Skin epidermis (tissue), 12 donors: ENCODE data around the gene GLS2.
"Not testable (repeated sequence)": the region's sequence is repeated elsewhere in the genome, so short reads cannot be mapped to it uniquely, and the experiment has no call there.

Experiments used
- H3K27ac ChIP-seq, 21 experiments: fragments of 200-600 bp; sonication (generic) in 11 of 21; one replicate each; pipeline ENCODE4 v1.5.0; 2020; ENCODE audit warnings: mild to moderate bottlenecking in 3 of 21, inconsistent platforms in 2 of 21, moderate library complexity in 2 of 21
- H3K4me3 ChIP-seq, 7 experiments: fragments of 200-600 bp; sonication (generic) in 2 of 7; one replicate each; pipeline ENCODE4 v1.5.0; 2020; ENCODE audit warnings: inconsistent platforms in 2 of 7, mild to moderate bottlenecking in 2 of 7, moderate library complexity in 1 of 7

The GLS2 gene

DNA sequence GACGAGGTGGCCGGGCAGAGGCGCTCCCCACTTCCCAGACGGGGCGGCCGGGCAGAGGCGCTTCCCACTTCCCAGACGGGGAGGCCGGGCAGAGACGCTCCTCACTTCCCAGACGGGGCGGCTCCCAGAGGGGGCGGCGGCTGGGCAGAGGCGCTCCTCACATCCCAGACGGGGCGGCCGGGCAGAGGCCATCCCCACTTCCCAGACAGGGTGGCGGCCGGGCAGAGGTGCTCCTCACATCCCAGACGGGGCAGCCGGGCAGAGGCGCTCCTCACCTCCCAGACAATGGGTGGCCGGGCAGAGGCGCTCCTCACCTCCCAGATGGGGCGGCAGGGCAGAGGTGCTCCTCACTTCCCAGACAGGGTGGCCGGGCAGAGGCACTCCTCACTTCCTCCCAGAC lies 6.5 kb upstream of the GLS2 start:
- not testable (repeated sequence) for H3K27ac ChIP-seq, H3K4me3 ChIP-seq

DNA sequence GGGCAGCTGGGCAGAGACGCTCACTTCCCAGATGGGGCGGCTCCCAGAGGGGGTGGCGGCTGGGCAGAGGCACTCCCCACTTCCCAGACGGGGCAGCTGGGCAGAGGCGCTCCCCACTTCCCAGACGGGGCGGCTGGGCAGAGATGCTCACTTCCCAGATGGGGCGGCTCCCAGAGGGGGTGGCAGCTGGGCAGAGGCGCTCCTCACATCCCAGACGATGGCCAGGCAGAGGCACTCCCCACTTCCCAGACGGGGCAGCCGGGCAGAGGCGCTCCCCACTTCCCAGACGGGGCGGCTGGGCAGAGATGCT lies 6.1 kb upstream of the GLS2 start:
- H3K27ac ChIP-seq, H3K4me3 ChIP-seq: not testable (repeated sequence)

DNA sequence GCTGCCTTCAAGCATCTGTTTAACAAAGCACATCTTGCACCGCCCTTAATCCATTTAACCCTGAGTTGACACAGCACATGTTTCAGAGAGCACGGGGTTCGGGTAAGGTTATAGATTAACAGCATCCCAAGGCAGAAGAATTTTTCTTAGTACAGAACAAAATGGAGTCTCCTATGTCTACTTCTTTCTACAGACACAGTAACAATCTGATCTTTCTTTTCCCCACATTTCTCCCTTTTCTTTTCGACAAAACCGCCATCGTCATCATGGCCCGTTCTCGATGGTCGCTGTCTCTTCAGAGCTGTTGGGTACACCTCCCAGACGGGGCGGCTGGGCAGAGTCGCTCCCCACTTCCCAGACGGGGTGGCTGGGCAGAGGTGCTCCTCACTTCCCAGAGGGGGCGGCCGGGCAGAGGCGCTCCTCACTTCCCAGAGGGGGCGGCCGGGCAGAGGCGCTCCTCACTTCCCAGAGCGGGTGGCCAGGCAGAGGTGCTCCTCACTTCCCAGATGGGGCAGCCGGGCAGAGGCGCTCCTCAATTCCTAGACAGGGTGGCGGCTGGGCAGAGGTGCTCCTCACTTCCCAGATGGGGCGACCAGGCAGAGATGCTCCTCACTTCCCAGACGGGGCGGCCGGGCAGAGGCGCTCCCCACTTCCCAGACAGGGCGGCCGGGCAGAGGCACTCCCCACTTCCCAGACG lies 5.6 kb upstream of the GLS2 start:
- H3K4me3 ChIP-seq, H3K27ac ChIP-seq: not testable (repeated sequence)

DNA sequence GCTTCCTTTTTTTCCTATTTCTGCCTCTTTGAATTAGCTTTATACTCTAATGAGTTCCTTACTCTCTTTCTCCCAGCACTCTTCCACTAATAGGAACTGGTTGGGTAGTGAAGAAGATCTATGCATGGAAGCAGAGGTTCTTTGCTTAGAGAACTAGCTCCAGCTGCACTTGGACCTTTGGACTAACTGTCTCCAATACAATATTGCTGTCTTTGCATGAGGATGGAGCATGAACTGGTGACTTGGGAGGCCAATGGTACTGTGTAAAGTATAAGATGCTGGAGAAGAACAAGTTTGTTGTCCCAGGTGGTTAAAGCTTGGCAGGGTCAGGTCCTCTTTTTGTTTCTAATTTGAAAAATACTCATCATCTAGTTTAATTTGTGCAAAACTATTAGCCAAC lies 2.4 kb upstream of the GLS2 start:
- no peak overlapping the region for H3K27ac ChIP-seq
- H3K4me3 ChIP-seq = no peak overlapping the region

GRCh38 chr12:56487448-56488040 lies 417 bp downstream of the GLS2 start:
- Histone ChIP-seq H3K4me3 (peak overlapping the region; percentile 37 to 71 (median 50)), H3K27ac (peak overlapping the region in 7 of 21 experiments; percentile 6 to 48 (median 29))

GRCh38 chr12:56486694-56487093 lies 1.3 kb downstream of the GLS2 start:
- H3K27ac ChIP-seq = no peak overlapping the region
- no peak overlapping the region for H3K4me3 ChIP-seq

GRCh38 chr12:56484566-56484965 lies 3.4 kb downstream of the GLS2 start:
- Histone ChIP-seq H3K27ac (no peak overlapping the region), H3K4me3 (no peak overlapping the region)

DNA sequence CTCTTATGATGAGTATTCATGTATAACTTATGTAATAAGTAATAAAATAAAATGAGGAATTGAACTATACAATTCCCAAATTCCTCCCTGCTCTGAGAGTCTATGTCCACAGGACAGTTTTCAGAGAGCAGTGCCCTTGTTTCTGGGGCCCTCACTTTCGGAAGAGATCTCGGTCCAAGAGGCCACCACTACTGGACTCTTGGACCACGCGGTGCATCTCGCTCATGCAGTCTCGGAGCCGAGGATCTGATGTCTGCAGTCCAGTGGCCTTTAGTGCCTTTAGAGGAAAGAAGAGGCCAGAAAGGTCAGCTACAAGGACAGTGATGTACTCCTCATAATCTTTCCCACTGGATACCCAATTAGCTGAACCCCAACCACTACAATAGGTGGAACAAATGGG lies 8.3 kb downstream of the GLS2 start:
- no peak overlapping the region for H3K27ac ChIP-seq

GRCh38 chr12:56477521-56478225 lies 10.3 kb downstream of the GLS2 start:
- no peak overlapping the region for H3K27ac ChIP-seq
- no peak overlapping the region for H3K4me3 ChIP-seq

More for the DNA sequence above, 8.3 kb downstream of the GLS2 start:
- H3K4me3 ChIP-seq = no peak overlapping the region

DNA sequence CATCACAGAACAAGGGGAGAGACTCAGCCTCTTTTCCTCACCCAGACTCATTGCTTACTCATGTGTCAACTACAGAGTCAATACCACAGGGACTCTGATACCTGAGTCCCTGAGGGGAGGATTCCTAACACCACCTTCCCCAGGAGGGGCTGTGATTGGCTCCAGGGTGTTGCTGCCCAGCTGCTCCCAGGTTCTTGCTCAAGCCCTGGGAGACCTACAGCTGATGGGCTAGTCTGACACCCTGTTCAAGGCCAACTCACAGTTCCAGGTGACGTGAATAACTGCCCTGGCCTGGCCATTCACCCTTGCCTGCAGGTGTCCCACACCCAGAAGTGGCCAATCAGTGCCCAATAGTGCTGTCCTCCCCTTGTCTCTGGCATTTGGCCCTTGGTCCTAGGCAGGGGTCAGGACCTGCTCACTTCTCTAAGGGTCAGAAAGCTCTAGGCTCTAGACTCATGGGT lies 11.0 kb downstream of the GLS2 start:
- H3K27ac ChIP-seq = no peak overlapping the region
- H3K4me3 ChIP-seq = no peak overlapping the region

DNA sequence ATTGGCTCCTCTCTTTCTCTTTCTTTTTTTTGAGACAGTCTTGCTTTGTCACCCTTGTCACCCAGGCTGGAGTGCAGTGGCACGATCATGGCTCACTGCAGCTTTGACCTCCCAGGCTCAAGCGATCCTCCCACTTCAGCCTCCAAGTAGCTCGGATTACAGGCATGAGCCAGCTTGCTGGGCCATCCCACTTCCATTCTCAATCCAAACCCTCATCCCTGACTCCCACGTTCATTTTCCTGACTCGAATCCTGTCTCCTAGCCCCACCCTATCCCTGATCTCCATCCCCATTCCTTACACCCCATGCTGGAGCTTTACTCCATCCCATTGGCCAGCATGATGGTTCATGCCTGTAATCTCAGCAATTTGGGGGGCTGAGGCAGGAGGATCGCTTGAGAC lies 11.8 kb downstream of the GLS2 start:
- Histone ChIP-seq H3K4me3 (no peak overlapping the region), H3K27ac (no peak overlapping the region)

- Histone ChIP-seq H3K27ac (no peak overlapping the region), H3K4me3 (no peak overlapping the region)
Measured at GRCh38 chr12:56474389-56474788, 13.6 kb downstream of the GLS2 start.

GRCh38 chr12:56469007-56469930 lies 18.7 kb downstream of the GLS2 start:
- H3K27ac ChIP-seq = peak overlapping the region; percentile 68 to 97 (median 88)
- H3K4me3 ChIP-seq = peak overlapping the region; percentile 54 to 91 (median 80)

DNA sequence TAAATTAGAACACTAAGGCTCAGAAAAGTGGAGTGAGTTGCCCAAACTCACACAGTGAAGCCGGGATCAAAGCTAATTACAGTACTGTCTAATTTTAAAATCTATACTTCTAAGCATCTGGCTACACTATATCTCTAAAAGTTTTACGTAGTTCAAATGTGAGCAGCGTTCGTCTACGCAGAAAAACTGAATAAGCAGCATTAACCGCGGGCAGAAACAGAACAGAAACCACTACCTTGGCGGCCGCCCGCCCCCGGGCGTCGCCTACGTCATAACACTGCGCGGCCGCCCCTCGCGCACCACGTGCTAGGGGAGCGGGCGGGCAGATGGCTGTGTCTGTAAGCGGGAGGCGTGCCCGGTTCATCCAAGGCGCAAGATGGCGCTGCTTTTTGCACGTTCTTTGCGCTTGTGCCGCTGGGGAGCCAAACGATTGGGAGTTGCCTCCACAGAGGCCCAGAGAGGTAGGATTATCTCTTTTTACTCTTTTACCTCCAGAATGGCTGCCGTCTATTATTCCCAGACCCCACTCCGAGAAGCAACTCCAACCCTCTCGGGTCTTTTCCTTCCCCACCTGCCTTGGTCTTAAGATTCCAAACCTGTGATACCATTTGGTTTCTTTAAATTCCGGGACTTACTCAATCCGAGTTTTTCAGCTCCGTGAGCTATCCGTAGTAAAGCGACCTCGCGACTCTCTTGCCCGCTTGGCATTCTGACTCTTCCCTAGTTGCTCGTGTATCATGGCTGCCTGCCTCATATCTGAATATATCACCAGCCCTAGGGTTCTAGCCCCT lies 19.6 kb downstream of the GLS2 start, which contains the start of gene SPRYD4:
Gene SPRYD4, plus strand, starts transcription at position 363 of the 791 bp plus-strand sequence. Its CDS starts 14 bp downstream, at position 377.
- H3K4me3 ChIP-seq = peak within 1 kb of the TSS; percentile 54 to 91 (median 80)

DNA sequence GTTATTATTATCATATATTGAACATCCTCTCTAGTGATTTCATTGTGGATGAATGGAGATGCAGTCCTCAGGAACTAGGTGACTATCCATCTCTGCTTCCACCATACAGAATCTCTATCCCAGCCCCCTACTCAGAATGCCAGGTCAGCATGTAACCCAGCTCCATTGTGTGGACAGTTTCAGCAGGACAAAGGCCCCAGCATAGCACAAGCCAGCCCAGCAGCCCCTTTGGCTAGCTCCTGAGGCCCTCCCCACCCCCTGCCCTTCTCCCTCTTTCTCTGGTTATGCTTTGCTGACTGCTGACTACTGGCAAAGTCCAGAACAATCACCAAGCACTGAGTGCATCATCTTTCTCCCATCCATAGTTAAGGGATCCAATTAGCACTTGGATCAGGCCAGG lies 25.4 kb downstream of the GLS2 start:
- Histone ChIP-seq H3K4me3 (no peak overlapping the region), H3K27ac (no peak overlapping the region)

More for the DNA sequence above, 19.6 kb downstream of the GLS2 start, which contains the start of gene SPRYD4:
- H3K27ac ChIP-seq = peak within 1 kb of the TSS; percentile 68 to 97 (median 88)

DNA sequence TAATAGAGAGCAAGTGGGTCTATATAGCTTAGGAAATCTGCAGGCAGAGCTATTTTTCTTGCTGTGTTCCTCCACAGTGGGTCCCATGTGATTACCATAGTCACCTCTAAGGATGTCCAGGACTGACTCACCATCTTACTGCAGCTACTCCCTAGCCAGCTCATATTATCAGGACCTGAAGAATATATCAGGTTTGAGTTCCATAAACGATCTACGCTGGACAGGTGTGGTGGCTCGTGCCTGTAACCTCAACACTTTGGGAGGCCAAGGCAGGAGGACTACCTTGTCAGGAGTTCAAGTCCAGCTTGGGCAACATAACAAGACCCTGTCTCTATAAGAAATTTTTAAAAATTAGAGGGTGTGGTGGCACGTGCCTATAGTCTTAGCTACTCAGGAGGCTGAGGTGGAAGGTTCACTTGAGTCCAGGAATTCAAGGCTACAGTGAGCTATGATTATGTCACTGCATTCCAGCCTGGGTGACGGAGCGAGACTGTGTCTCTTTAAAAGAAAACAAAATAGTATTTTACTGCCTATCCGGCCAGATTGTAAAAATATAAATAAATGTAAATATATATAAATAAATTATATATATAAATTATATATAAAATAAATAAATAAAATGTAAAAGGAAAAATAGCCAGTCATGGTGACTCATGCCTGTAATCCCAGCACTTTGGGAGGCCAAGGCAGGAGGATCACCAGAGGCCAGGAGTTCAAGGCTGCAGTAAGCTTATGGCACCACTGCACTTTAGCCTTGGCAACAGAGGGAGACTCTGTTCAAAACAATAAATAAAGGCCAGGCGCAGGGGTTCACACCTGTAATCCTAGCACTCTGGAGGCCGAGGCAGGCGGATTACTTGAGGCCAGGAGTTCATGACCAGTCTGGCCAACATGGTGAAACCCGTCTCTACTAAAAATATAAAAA lies 26.5 kb downstream of the GLS2 start:
- no peak overlapping the region for H3K27ac ChIP-seq
- no peak overlapping the region for H3K4me3 ChIP-seq

- no peak overlapping the region for H3K4me3 ChIP-seq
- H3K27ac ChIP-seq = no peak overlapping the region
Measured at GRCh38 chr12:56457817-56458216, 30.1 kb downstream of the GLS2 start.

- H3K27ac ChIP-seq = no peak within 1 kb of the TSS
- no peak within 1 kb of the TSS for H3K4me3 ChIP-seq
Measured at GRCh38 chr12:56454557-56454956, 33.4 kb downstream of the GLS2 start, which contains the start of gene MIP. TSS of gene MIP (minus strand) at chr12:56454657. CDS start at chr12:56454613, 44 bp downstream.
